Activated CD8-positive, alpha-beta memory T cell treated with anti-CD3 and anti-CD28 coated beads, Interleukin-2, amount 50 U/mL, for 24 hours (primary cell): Measurements from ENCODE around the gene DPH5.

ENCODE experiments used
- DNase-seq: peaks from one replicate; pipeline ENCODE4 v3.0.0-alpha.2; 2020; ENCODE audit errors: extremely low read depth

The DPH5 gene

GRCh38 chr1:100943533-100943932 is 82.1 kb downstream of the DPH5 start:
- DNase-seq, result no peak

DNA sequence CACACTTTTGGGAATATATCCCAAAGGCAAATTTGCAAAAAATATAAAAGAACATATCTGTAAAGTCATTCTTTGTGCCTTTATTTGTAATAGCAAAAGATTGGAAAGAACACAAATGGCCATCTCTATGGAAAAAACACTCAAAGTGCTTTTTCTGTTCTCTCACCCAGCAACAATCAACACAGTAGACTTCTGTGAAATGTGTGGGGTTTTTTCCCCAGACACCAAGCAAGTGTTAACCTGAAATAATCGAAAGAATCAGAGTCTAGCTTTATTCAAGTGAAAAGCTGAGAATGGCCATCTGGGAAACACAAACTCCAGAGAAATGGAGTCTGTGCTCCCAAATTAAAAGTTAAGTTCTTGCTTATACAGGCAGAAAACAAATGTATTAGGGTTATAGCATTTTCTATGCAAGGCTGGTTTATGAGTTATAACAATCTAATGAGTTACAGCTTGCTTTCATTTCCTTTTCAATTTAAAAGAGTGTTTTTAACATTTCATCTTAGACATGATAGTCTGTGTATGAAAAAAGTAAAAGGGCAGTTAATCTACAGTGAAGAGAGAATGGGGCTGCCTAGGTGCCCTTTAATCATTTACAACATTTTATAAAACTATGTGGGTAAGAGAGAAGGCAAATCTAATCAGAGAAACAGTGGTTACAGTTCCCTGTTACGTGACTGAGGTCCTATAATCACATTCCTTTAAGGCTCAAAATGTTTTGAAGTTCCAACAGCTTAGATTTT is 83.1 kb downstream of the DPH5 start:
- DNase-seq, result no peak

DNA sequence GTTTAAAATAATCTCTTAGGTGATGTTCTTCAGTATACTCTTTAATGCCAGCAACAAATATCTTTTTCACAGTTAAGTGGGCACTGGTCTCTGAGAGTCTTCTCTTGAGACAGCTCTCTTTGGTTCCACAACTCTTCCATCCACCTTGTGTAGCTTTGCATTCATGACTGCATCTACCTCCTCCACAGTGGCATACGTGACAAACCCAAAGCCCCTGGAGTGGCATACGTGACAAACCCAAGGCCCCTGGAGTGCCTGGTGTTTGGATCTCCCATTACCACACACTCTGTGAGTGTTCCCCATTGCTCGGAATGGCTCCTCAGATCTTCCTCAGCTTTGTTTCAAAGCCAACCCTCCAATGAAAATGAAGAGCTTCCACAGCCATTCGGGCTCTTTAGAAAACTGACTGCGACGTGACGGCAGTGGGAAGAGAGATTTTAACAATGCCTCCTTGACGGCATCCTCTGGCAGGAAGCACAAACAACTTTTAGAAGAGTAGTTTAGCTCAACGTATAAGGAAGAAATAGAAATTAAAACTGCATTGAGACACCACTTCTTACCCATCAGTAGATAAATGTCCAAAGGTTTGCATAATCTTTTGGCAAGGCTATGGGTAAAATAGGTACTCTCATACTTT is 83.9 kb downstream of the DPH5 start:
- DNase-seq, result no peak

DNA sequence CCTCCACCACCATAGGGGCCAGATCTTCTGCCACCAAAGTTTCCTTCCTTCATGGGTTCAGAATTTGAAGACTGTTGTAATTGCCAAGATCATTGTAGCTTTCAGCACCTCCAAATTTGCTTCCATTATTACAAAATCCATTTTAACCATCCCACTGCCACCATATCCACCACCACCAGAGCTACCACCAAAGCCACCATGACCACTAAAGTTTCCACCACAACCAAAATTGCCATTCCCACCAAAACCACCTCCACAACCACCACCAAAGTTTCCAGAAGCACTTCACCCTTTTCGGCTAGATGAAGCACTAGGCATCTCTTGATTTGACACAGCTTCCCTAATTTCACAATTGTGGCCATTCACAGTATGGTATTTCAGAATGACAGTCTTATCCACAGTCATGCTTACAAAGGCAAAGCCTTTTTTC is 84.5 kb downstream of the DPH5 start:
- no peak for DNase-seq
